Measurements from ENCODE around the gene HOXB2. TPM values are rescaled to one million over a fixed set of nuclear protein-coding genes. Genes with fewer than 3 reads are reported as not detected.
"Not testable (repeated sequence)": the region's sequence is repeated elsewhere in the genome, so short reads cannot be mapped to it uniquely, and the experiment has no call there.

The HOXB2 gene
- total RNA-seq, 3 donors from 2014 or later, result 0.93 to 32.4 (median 3.3) TPM

GRCh38 chr17:48539177-48539576 is 5.7 kb downstream of the HOXB2 start:
- no peak overlapping the region for H3K4me3 ChIP-seq
- no peak for ATAC-seq
- intact Hi-C loops (cut with DNase I, micrococcal nuclease), result no loop called here
- no peak for DNase-seq
- H3K36me3 ChIP-seq (ENCODE audit: low read depth), result no peaks in the 10 kb centered on the region
- no peak for TF ChIP-seq CTCF (IDR thresholded peaks at IDR 0.05)
- H3K9me3 ChIP-seq, result no peaks in the 10 kb centered on the region
- H3K4me1 ChIP-seq (ENCODE audit: low read depth), result peaks cover 5% of the 10 kb centered on the region

- TF ChIP-seq CTCF (IDR thresholded peaks at IDR 0.05), result no peak
- H3K4me3 ChIP-seq, result no peak overlapping the region
- DNase-seq (no peak), ATAC-seq (no peak)
- no peaks in the 10 kb centered on the region for H3K9me3 ChIP-seq
- intact Hi-C loops (cut with DNase I, micrococcal nuclease), result no loop called here
- H3K4me1 ChIP-seq (ENCODE audit: low read depth), result no peaks in the 10 kb centered on the region
- H3K36me3 ChIP-seq (ENCODE audit: low read depth), result no peaks in the 10 kb centered on the region
Measured at GRCh38 chr17:48537316-48537715, 7.6 kb downstream of the HOXB2 start.

- intact Hi-C loops (cut with DNase I, micrococcal nuclease); H3K9me3 ChIP-seq; H3K36me3 ChIP-seq (ENCODE audit: low read depth); H3K4me1 ChIP-seq (ENCODE audit: low read depth); DNase-seq; ATAC-seq; H3K4me3 ChIP-seq: not testable (repeated sequence)
Measured at GRCh38 chr17:48535793-48536559, 8.9 kb downstream of the HOXB2 start.

- ATAC-seq (no peak), DNase-seq (no peak)
- Histone ChIP-seq H3K4me1 (ENCODE audit: low read depth) (no peaks in the 10 kb centered on the region), H3K9me3 (no peaks in the 10 kb centered on the region), H3K4me3 (no peak overlapping the region), H3K36me3 (ENCODE audit: low read depth) (no peaks in the 10 kb centered on the region)
- no peak for TF ChIP-seq CTCF (IDR thresholded peaks at IDR 0.05)
- intact Hi-C loops (cut with DNase I, micrococcal nuclease), result no loop called here
Measured at GRCh38 chr17:48532261-48532660, 12.6 kb downstream of the HOXB2 start.

- ATAC-seq, result no peak
Measured at GRCh38 chr17:48530887-48531272, 14.0 kb downstream of the HOXB2 start, which contains the start of gene HOXB1. HOXB1 (minus strand) TSS chr17:48531011; CDS start chr17:48530904, 107 bp downstream.

More at GRCh38 chr17:48530887-48531272, 14.0 kb downstream of the HOXB2 start, which contains the start of gene HOXB1:
- intact Hi-C loops (cut with DNase I, micrococcal nuclease), result no loop called here
- Histone ChIP-seq H3K4me3 (no peak within 1 kb of the TSS), H3K4me1 (ENCODE audit: low read depth) (no peaks in the 10 kb centered on the region), H3K9me3 (no peaks in the 10 kb centered on the region), H3K36me3 (ENCODE audit: low read depth) (no peaks in the 10 kb centered on the region)
- DNase-seq, result no peak
- TF ChIP-seq CTCF (IDR thresholded peaks at IDR 0.05), result no peak

All from mucosa of descending colon (tissue), 3 donors.